WTC11 (cell line): ENCODE data around the gene GNA12. TPM values are rescaled to one million over a fixed set of nuclear protein-coding genes. Genes with fewer than 3 reads are reported as not detected.

ENCODE experiments used
- ATAC-seq: fragments of 200-7000 bp; cut with Tn5 transposase; 2 replicates; pipeline ENCODE4 v1.10.0; 2021; ENCODE audit warnings: mild to moderate bottlenecking, moderate library complexity
- CTCF ChIA-PET: fragments of 300-600 bp; sonication (Branson Sonifier 250); formaldehyde crosslinking; loops from one replicate; lab custom pipeline; 2021; ENCODE audit warnings: antibody characterized with exemption; lab: Charles Lee
- POLR2A ChIA-PET: fragments of 350-600 bp; sonication (Branson Sonifier 250); formaldehyde crosslinking; loops from one replicate; lab custom pipeline; 2021; ENCODE audit warnings: antibody characterized with exemption; lab: Charles Lee
- DNase-seq: peaks from one replicate; pipeline ENCODE4 v3.0.0; 2021; ENCODE audit warnings: low spot score
- H3K27ac Mint-ChIP-seq: 2 replicates; pipeline ENCODE4 v1.8.0; 2021; ENCODE audit warnings: mixed read lengths
- H3K27me3 Mint-ChIP-seq: 2 replicates; pipeline ENCODE4 v1.8.0; 2021; ENCODE audit warnings: low read depth, mild to moderate bottlenecking, moderate library complexity, mixed read lengths
- H3K36me3 Mint-ChIP-seq: 2 replicates; pipeline ENCODE4 v1.8.0; 2021; ENCODE audit warnings: mixed read lengths
- H3K4me1 Mint-ChIP-seq: 2 replicates; pipeline ENCODE4 v1.8.0; 2022; ENCODE audit warnings: mixed read lengths
- H3K4me3 Mint-ChIP-seq: 2 replicates; pipeline ENCODE4 v1.8.0; 2021; ENCODE audit warnings: mild to moderate bottlenecking, moderate library complexity, mixed read lengths
- H3K9me3 Mint-ChIP-seq: 2 replicates; pipeline ENCODE4 v1.8.0; 2021; ENCODE audit warnings: mixed read lengths
- CBFB ChIP-seq: sonication (generic); formaldehyde crosslinking; IDR thresholded peaks from 2 replicates; pipeline ENCODE4 v1.8.1; 2022; ENCODE audit warnings: mild to moderate bottlenecking, low read depth, missing genetic modification reagents
- CREM ChIP-seq: sonication (generic); formaldehyde crosslinking; IDR thresholded peaks from 2 replicates; pipeline ENCODE4 v1.8.1; 2022; ENCODE audit warnings: mild to moderate bottlenecking, missing genetic modification reagents, moderate library complexity
- CTCF ChIP-seq: fragments of 200-600 bp; IDR thresholded peaks from 2 replicates; pipeline ENCODE4 v1.8.0; 2022; ENCODE audit warnings: antibody characterized with exemption
- E2F1 ChIP-seq: sonication (generic); formaldehyde crosslinking; IDR thresholded peaks from 2 replicates; pipeline ENCODE4 v1.8.0; 2022; ENCODE audit warnings: mild to moderate bottlenecking, missing genetic modification reagents
- EMX1 ChIP-seq: fragments of 250-450 bp; sonication (Bioruptor Pico); IDR thresholded peaks from 2 replicates; pipeline ENCODE4 v1.8.0; 2021; ENCODE audit warnings: mild to moderate bottlenecking
- ESRRA ChIP-seq: sonication (generic); formaldehyde crosslinking; IDR thresholded peaks from 2 replicates; pipeline ENCODE4 v1.8.1; 2022; ENCODE audit warnings: mild to moderate bottlenecking, missing genetic modification reagents, borderline replicate concordance
- FOXK1 ChIP-seq: sonication (generic); formaldehyde crosslinking; IDR thresholded peaks from 2 replicates; pipeline ENCODE4 v1.8.0; 2022; ENCODE audit warnings: mild to moderate bottlenecking, moderate library complexity, missing genetic modification reagents
- JAZF1 ChIP-seq: fragments of 250-450 bp; sonication (Bioruptor Pico); IDR thresholded peaks from 2 replicates; pipeline ENCODE4 v1.9.0; 2021; ENCODE audit warnings: moderate library complexity, mild to moderate bottlenecking, inconsistent platforms
- MYBL2 ChIP-seq: sonication (generic); formaldehyde crosslinking; IDR thresholded peaks from 2 replicates; pipeline ENCODE4 v1.8.1; 2023; ENCODE audit warnings: mild to moderate bottlenecking, moderate library complexity, missing genetic modification reagents
- NR1H2 ChIP-seq: sonication (generic); formaldehyde crosslinking; IDR thresholded peaks from 2 replicates; pipeline ENCODE4 v1.9.0; 2021; ENCODE audit warnings: mild to moderate bottlenecking, moderate library complexity, missing genetic modification reagents
- PREB ChIP-seq: sonication (generic); formaldehyde crosslinking; IDR thresholded peaks from 2 replicates; pipeline ENCODE4 v1.8.1; 2022; ENCODE audit warnings: mild to moderate bottlenecking, missing genetic modification reagents, moderate library complexity, borderline replicate concordance
- RELA ChIP-seq: sonication (generic); formaldehyde crosslinking; IDR thresholded peaks from 2 replicates; pipeline ENCODE4 v1.8.1; 2022; ENCODE audit warnings: missing genetic modification reagents, mild to moderate bottlenecking, borderline replicate concordance
- SMAD3 ChIP-seq: sonication (generic); formaldehyde crosslinking; IDR thresholded peaks from 2 replicates; pipeline ENCODE4 v1.8.0; 2022; ENCODE audit warnings: missing genetic modification reagents, mild to moderate bottlenecking, borderline replicate concordance
- TP53 ChIP-seq: sonication (generic); formaldehyde crosslinking; IDR thresholded peaks from 2 replicates; pipeline ENCODE4 v1.8.1; 2023; ENCODE audit warnings: mild to moderate bottlenecking, missing genetic modification reagents
- USF1 ChIP-seq: sonication (generic); formaldehyde crosslinking; IDR thresholded peaks from 2 replicates; pipeline ENCODE4 v1.8.0; 2022; ENCODE audit warnings: mild to moderate bottlenecking, missing genetic modification reagents
- ZBTB43 ChIP-seq: sonication (generic); formaldehyde crosslinking; IDR thresholded peaks from 2 replicates; pipeline ENCODE4 v1.8.1; 2023; ENCODE audit warnings: mild to moderate bottlenecking, missing genetic modification reagents
- ZNF121 ChIP-seq: sonication (generic); formaldehyde crosslinking; IDR thresholded peaks from 2 replicates; pipeline ENCODE4 v1.8.0; 2023; ENCODE audit warnings: missing genetic modification reagents
- ZNF219 ChIP-seq: sonication (generic); formaldehyde crosslinking; IDR thresholded peaks from 2 replicates; pipeline ENCODE4 v1.8.0; 2023; ENCODE audit warnings: missing genetic modification reagents, mild to moderate bottlenecking, borderline replicate concordance
- ZNF281 ChIP-seq: sonication (generic); formaldehyde crosslinking; IDR thresholded peaks from 2 replicates; pipeline ENCODE4 v1.8.0; 2023; ENCODE audit warnings: mild to moderate bottlenecking, missing genetic modification reagents
- ZSCAN18 ChIP-seq: fragments of 250-450 bp; sonication (Bioruptor Pico); IDR thresholded peaks from 2 replicates; pipeline ENCODE4 v2.1.2; 2022; ENCODE audit warnings: mild to moderate bottlenecking, moderate library complexity
- total RNA-seq: library from RNA; stranded (reverse); gene quantifications from 3 replicates; pipeline ENCODE4 v1.2.3, GENCODE V29; 2021

GNA12 gene
- total RNA-seq, 1 experiment from 2014 or later, result 99.6 TPM

GRCh38 chr7:2684501-2684900 is 159.6 kb downstream of the GNA12 start:
- peaks cover 7% of the 10 kb centered on the region; the same call in 1 of the 2 replicates for H3K4me1 Mint-ChIP-seq
- H3K27me3 Mint-ChIP-seq, result peaks cover 27% of the 10 kb centered on the region
- ATAC-seq, result no peak
- H3K9me3 Mint-ChIP-seq, result peaks cover 5% of the 10 kb centered on the region
- ChIA-PET CTCF (interaction anchor here (5.1 to 9.3 kb wide), 2 partner anchors 15 to 25 kb away, joined by 98 to 102 read pairs; no protein-coding TSS in a partner anchor), POLR2A (no interaction called here)
- TF ChIP-seq ZNF281 (CRISPR knock-in tag), result no peak
- no peak for TF ChIP-seq CTCF
- TF ChIP-seq CREM (CRISPR knock-in tag), result no peak
- no peak for TF ChIP-seq CBFB
- TF ChIP-seq JAZF1, result no peak
- TF ChIP-seq PREB (CRISPR knock-in tag), result no peak
- no peak for TF ChIP-seq ZSCAN18 (CRISPR knock-in tag)
- no peak for TF ChIP-seq ZNF121 (CRISPR knock-in tag)
- no peak for TF ChIP-seq ZNF219 (CRISPR knock-in tag)
- no peak for TF ChIP-seq E2F1 (CRISPR knock-in tag)
- TF ChIP-seq SMAD3 (CRISPR knock-in tag), result no peak
- TF ChIP-seq NR1H2 (CRISPR knock-in tag), result no peak
- H3K4me3 Mint-ChIP-seq, result no peak overlapping the region
- no peaks in the 10 kb centered on the region for H3K36me3 Mint-ChIP-seq
- no peak overlapping the region for H3K27ac Mint-ChIP-seq
- DNase-seq, result no peak

- POLR2A ChIA-PET, result no interaction called here
- CTCF ChIA-PET, result interaction anchor here (0.6 to 5.1 kb wide), 21 partner anchors 9 to 281 kb away, joined by 3 to 98 read pairs (median 6); no protein-coding TSS in a partner anchor
- H3K27ac Mint-ChIP-seq, result no peak overlapping the region
- peaks cover 5% of the 10 kb centered on the region for H3K9me3 Mint-ChIP-seq
- ATAC-seq, result no peak
- no peak for DNase-seq
- H3K27me3 Mint-ChIP-seq, result peaks cover 8% of the 10 kb centered on the region
- H3K4me3 Mint-ChIP-seq, result no peak overlapping the region
- no peaks in the 10 kb centered on the region for H3K4me1 Mint-ChIP-seq
- no peaks in the 10 kb centered on the region for H3K36me3 Mint-ChIP-seq
- no peak for TF ChIP-seq ESRRA (CRISPR knock-in tag)
- TF ChIP-seq ZBTB43 (CRISPR knock-in tag), result no peak
- TF ChIP-seq NR1H2 (CRISPR knock-in tag), result no peak
- no peak for TF ChIP-seq TP53 (CRISPR knock-in tag)
- no peak for TF ChIP-seq EMX1 (CRISPR knock-in tag)
- no peak for TF ChIP-seq USF1 (CRISPR knock-in tag)
- TF ChIP-seq MYBL2, result no peak
- TF ChIP-seq RELA (CRISPR knock-in tag), result no peak
- TF ChIP-seq FOXK1 (CRISPR knock-in tag), result no peak
Measured at GRCh38 chr7:2681929-2682799, 161.9 kb downstream of the GNA12 start.
